ENCODE results near the gene SARNP.
"Not testable (repeated sequence)": the region's sequence is repeated elsewhere in the genome, so short reads cannot be mapped to it uniquely, and the experiment has no call there.

SARNP gene

DNA sequence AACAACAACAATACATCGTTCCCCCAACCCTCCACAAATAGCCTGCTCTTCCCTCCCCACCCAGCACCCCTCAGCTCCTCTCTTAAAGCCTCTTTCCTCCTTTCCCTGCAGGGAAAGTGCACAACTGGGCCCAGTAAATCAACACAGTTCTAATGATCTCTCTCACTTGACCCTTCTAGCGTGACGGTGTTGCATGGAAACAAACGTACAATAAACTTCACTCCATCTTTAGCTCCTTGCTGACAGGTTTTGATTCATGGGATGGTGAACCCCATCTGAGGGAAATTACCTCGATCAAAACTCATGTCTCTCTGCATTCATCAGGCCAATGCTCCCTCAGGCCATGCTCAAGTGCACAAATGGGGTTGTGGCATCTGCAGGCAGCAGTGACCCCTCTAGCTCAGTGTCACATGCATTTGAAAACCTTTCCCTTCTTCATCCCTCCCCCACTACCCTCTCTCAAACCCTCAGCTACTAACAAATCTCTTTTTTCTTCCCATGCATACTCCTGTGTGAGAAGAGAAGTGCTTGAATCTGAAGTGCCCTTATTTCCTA, 51.7 kb downstream of the SARNP start:
- no peak for TF ChIP-seq EZH2 (IDR thresholded peaks at IDR 0.05; ENCODE audit: borderline replicate concordance, low read length)
- TF ChIP-seq, protein P1, sequence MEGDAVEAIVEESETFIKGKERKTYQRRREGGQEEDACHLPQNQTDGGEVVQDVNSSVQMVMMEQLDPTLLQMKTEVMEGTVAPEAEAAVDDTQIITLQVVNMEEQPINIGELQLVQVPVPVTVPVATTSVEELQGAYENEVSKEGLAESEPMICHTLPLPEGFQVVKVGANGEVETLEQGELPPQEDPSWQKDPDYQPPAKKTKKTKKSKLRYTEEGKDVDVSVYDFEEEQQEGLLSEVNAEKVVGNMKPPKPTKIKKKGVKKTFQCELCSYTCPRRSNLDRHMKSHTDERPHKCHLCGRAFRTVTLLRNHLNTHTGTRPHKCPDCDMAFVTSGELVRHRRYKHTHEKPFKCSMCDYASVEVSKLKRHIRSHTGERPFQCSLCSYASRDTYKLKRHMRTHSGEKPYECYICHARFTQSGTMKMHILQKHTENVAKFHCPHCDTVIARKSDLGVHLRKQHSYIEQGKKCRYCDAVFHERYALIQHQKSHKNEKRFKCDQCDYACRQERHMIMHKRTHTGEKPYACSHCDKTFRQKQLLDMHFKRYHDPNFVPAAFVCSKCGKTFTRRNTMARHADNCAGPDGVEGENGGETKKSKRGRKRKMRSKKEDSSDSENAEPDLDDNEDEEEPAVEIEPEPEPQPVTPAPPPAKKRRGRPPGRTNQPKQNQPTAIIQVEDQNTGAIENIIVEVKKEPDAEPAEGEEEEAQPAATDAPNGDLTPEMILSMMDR (IDR thresholded peaks at IDR 0.05; ENCODE audit: low read length): no peak
- no peak overlapping the region for H2AFZ ChIP-seq (ENCODE audit: low read length)
- H3K4me3 ChIP-seq (ENCODE audit: low read depth, low read length, poor library complexity, severe bottlenecking): no peak overlapping the region
- H3K4me1 ChIP-seq (ENCODE audit: insufficient read depth, low read length, severe bottlenecking): no peaks in the 10 kb centered on the region
- no peaks in the 10 kb centered on the region for H3K9me2 ChIP-seq (ENCODE audit: low read depth, low read length)
- H3K4me2 ChIP-seq (ENCODE audit: low read length): no peak overlapping the region
- no peaks in the 10 kb centered on the region for H4K20me1 ChIP-seq (ENCODE audit: insufficient read depth, low read length)
- H3K79me2 ChIP-seq (ENCODE audit: insufficient read depth, low read length): no peaks in the 10 kb centered on the region
- no peaks in the 10 kb centered on the region for H3K27me3 ChIP-seq (ENCODE audit: insufficient read depth, low read length)
- peaks cover 63% of the 10 kb centered on the region for H3K36me3 ChIP-seq (ENCODE audit: insufficient read depth, low read length)
- H3K9ac ChIP-seq (ENCODE audit: low read length): no peak overlapping the region
- no peaks in the 10 kb centered on the region for H3F3A ChIP-seq (ENCODE audit: insufficient read depth, low read length)
- H3K9me3 ChIP-seq (ENCODE audit: low read length): no peaks in the 10 kb centered on the region
- H3K27ac ChIP-seq (ENCODE audit: low read depth, low read length, poor library complexity, severe bottlenecking): no peak overlapping the region

DNA sequence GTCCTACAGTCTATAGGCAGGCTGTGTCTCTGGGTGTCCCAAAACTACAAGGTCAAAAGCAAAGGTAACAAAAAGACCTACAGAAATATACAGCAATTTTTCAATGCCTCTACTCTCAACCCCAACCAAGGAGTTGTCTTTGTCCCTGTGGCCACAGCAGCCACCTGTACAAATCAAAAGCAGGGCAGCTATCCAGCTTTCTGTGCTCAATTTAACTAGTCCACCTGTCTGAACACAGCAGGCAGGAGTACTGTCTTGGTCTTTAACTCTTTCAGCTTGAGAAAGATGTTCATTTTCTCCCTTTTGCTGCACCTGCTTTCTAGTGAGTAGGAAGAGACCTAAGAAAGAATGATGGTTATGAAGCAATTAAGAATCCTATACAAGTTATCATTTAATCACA, 54.9 kb downstream of the SARNP start:
- Histone ChIP-seq H3K27ac (ENCODE audit: low read depth, low read length, poor library complexity, severe bottlenecking) (no peak overlapping the region), H3K36me3 (ENCODE audit: insufficient read depth, low read length) (peaks cover 77% of the 10 kb centered on the region), H3K4me3 (ENCODE audit: low read depth, low read length, poor library complexity, severe bottlenecking) (no peak overlapping the region), H3K4me1 (ENCODE audit: insufficient read depth, low read length, severe bottlenecking) (no peaks in the 10 kb centered on the region), H3K27me3 (ENCODE audit: insufficient read depth, low read length) (no peaks in the 10 kb centered on the region), H3F3A (ENCODE audit: insufficient read depth, low read length) (no peaks in the 10 kb centered on the region), H3K4me2 (ENCODE audit: low read length) (no peak overlapping the region), H3K9ac (ENCODE audit: low read length) (no peak overlapping the region), H2AFZ (ENCODE audit: low read length) (no peak overlapping the region), H4K20me1 (ENCODE audit: insufficient read depth, low read length) (no peaks in the 10 kb centered on the region), H3K9me3 (ENCODE audit: low read length) (no peaks in the 10 kb centered on the region), H3K9me2 (ENCODE audit: low read depth, low read length) (no peaks in the 10 kb centered on the region), H3K79me2 (ENCODE audit: insufficient read depth, low read length) (no peaks in the 10 kb centered on the region)
- no peak for TF ChIP-seq EZH2 (IDR thresholded peaks at IDR 0.05; ENCODE audit: borderline replicate concordance, low read length)
- TF ChIP-seq, protein P1 (IDR thresholded peaks at IDR 0.05; ENCODE audit: low read length): no peak

DNA sequence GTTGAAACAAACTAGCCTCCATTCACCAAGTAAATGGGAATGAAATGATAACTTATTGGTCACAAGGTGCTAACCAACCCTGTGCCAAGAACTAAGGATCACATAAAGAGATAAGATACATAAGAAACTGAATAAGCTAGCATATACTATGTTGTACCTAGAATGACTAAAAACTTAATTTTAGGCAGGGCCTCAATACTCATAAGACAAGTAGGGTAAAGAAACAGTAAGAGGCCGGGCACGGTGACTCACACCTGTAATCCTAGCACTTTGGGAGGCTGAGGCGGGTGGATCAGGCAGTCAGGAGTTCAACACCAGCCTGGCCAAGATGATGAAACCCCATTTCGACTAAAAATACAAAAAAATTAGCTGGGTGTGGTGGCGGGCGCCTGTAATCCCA, 56.9 kb downstream of the SARNP start:
- no peaks in the 10 kb centered on the region for H3F3A ChIP-seq (ENCODE audit: insufficient read depth, low read length)
- no peaks in the 10 kb centered on the region for H3K9me3 ChIP-seq (ENCODE audit: low read length)
- H3K9ac ChIP-seq (ENCODE audit: low read length): no peak overlapping the region
- no peak overlapping the region for H3K27ac ChIP-seq (ENCODE audit: low read depth, low read length, poor library complexity, severe bottlenecking)
- no peaks in the 10 kb centered on the region for H3K79me2 ChIP-seq (ENCODE audit: insufficient read depth, low read length)
- no peak overlapping the region for H2AFZ ChIP-seq (ENCODE audit: low read length)
- H3K27me3 ChIP-seq (ENCODE audit: insufficient read depth, low read length): no peaks in the 10 kb centered on the region
- TF ChIP-seq, protein P1 (IDR thresholded peaks at IDR 0.05; ENCODE audit: low read length): no peak
- TF ChIP-seq EZH2 (IDR thresholded peaks at IDR 0.05; ENCODE audit: borderline replicate concordance, low read length): no peak
- H3K36me3 ChIP-seq (ENCODE audit: insufficient read depth, low read length): peaks cover 81% of the 10 kb centered on the region
- H4K20me1 ChIP-seq (ENCODE audit: insufficient read depth, low read length): no peaks in the 10 kb centered on the region
- H3K4me3 ChIP-seq (ENCODE audit: low read depth, low read length, poor library complexity, severe bottlenecking): no peak overlapping the region
- no peaks in the 10 kb centered on the region for H3K9me2 ChIP-seq (ENCODE audit: low read depth, low read length)
- no peak overlapping the region for H3K4me2 ChIP-seq (ENCODE audit: low read length)
- no peaks in the 10 kb centered on the region for H3K4me1 ChIP-seq (ENCODE audit: insufficient read depth, low read length, severe bottlenecking)

DNA sequence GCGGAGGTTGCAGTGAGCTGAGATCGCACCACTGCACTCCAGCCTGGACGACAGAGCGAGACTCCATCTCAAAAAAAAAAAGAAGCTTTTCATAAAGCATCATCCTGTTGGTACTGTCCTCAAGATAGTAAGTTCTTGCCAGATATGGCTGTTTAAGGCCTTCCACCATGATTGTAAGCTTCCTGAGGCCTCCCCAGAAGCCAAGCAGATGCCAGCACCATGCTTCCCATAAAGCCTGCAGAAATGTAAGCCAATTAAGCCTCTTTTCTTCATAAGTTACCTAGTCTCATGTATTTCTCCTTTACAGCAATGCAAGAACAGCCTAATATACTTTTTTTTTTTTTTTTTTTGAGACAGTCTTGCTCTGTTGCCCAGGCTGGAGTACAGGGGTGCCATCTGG, 58.9 kb downstream of the SARNP start:
- not testable (repeated sequence) for H3K27me3 ChIP-seq (ENCODE audit: insufficient read depth, low read length); H3K9ac ChIP-seq (ENCODE audit: low read length); H3K4me1 ChIP-seq (ENCODE audit: insufficient read depth, low read length, severe bottlenecking); H3K27ac ChIP-seq (ENCODE audit: low read depth, low read length, poor library complexity, severe bottlenecking); H4K20me1 ChIP-seq (ENCODE audit: insufficient read depth, low read length); H3K4me3 ChIP-seq (ENCODE audit: low read depth, low read length, poor library complexity, severe bottlenecking); H3K9me2 ChIP-seq (ENCODE audit: low read depth, low read length); H3K79me2 ChIP-seq (ENCODE audit: insufficient read depth, low read length); H2AFZ ChIP-seq (ENCODE audit: low read length); H3F3A ChIP-seq (ENCODE audit: insufficient read depth, low read length); H3K9me3 ChIP-seq (ENCODE audit: low read length); H3K4me2 ChIP-seq (ENCODE audit: low read length)
- peaks cover 92% of the 10 kb centered on the region for H3K36me3 ChIP-seq (ENCODE audit: insufficient read depth, low read length)
